ENCODE results near the gene CATSPERZ.

GRCh38 chr11:64337538-64338249, 37.5 kb downstream of the CATSPERZ start:
- TF ChIP-seq CTCF (IDR thresholded peaks at IDR 0.05; ENCODE audit: insufficient read depth, low read length) (no peak), POLR2AphosphoS5 (IDR thresholded peaks at IDR 0.05; ENCODE audit: low read depth) (no peak)

All from HL-60 (cell line).